Effector memory CD4-positive, alpha-beta T cell (primary cell): Measurements from ENCODE around the gene UBE2J1.
A peak's percentile ranks its signal among the peaks of the same experiment; 100 is the strongest.

Source experiments
- DNase-seq, 3 donors: peaks; one replicate each; pipeline ENCODE4 v3.0.0-alpha.2; 2020
- H3K27ac ChIP-seq: 2 replicates; pipeline ENCODE4 v1.7.0; 2013; ENCODE audit warnings: mild to moderate bottlenecking, low read length, moderate library complexity; ENCODE audit not compliant: insufficient read depth, poor library complexity, severe bottlenecking
- H3K27me3 ChIP-seq: replicated peaks from 2 replicates; pipeline ENCODE4 v1.7.0; 2013; ENCODE audit warnings: mild to moderate bottlenecking, low read length; ENCODE audit not compliant: insufficient read depth, control insufficient read depth, poor library complexity, severe bottlenecking
- H3K36me3 ChIP-seq: 2 replicates; pipeline ENCODE4 v1.7.0; 2013; ENCODE audit warnings: mild to moderate bottlenecking, low read length, moderate library complexity; ENCODE audit not compliant: control insufficient read depth, insufficient read depth
- H3K4me1 ChIP-seq: 2 replicates; pipeline ENCODE4 v1.7.0; 2013; ENCODE audit warnings: low read length, mild to moderate bottlenecking; ENCODE audit not compliant: control insufficient read depth, insufficient read depth, poor library complexity, severe bottlenecking
- H3K4me3 ChIP-seq: 2 replicates; pipeline ENCODE4 v1.7.0; 2013; ENCODE audit warnings: low read length, low read depth, mild to moderate bottlenecking; ENCODE audit not compliant: insufficient read depth, poor library complexity, severe bottlenecking
- H3K9me3 ChIP-seq: 2 replicates; pipeline ENCODE4 v1.7.0; 2013; ENCODE audit warnings: mild to moderate bottlenecking, low read length, moderate library complexity; ENCODE audit not compliant: control insufficient read depth

The UBE2J1 gene

DNA sequence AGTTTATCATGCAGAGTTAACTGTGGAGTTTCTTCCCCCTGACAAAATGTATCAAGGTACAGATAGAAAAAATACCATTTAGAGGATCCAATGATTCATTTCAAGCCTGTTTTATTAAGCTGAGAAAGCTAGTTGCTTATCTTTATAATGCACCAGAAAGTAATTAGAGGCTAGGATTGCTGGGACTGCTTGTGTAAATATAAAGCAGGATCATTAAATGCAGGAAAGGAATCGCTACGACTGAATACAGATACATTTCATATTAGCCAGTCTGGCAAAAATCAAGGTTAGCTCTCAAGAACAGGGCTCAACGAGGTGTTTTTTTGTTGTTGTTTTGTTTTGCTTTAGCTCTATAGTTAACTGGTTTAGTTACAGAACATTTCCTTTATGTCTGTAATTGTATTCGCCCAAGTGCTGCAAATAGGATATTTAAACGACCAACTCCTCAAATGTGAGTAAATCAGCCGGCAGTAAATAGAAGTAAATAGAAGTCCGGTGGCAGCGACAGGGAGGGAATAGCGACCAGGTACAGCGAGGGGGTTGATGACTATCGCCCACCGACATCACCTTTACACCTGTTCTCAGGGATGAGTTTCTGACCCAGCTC lies 748 bp downstream of the UBE2J1 start:
- H3K9me3 ChIP-seq, result no peaks in the 10 kb centered on the region
- H3K4me3 ChIP-seq, result peak overlapping the region; percentile 85
- no peaks in the 10 kb centered on the region for H3K36me3 ChIP-seq
- no peak for DNase-seq
- peak overlapping the region; percentile 86 for H3K27ac ChIP-seq
- peaks cover 18% of the 10 kb centered on the region for H3K4me1 ChIP-seq
- no peaks in the 10 kb centered on the region for H3K27me3 ChIP-seq

GRCh38 chr6:89350281-89350966 lies 2.1 kb downstream of the UBE2J1 start:
- Histone ChIP-seq H3K27ac (peak overlapping the region; percentile 86), H3K4me1 (peaks cover 18% of the 10 kb centered on the region), H3K4me3 (no peak overlapping the region)

GRCh38 chr6:89348372-89348771 lies 4.2 kb downstream of the UBE2J1 start:
- H3K27me3 ChIP-seq, result no peaks in the 10 kb centered on the region
- no peak overlapping the region for H3K4me3 ChIP-seq
- no peaks in the 10 kb centered on the region for H3K9me3 ChIP-seq
- no peak for DNase-seq
- H3K4me1 ChIP-seq, result peaks cover 14% of the 10 kb centered on the region
- peak overlapping the region; percentile 7 for H3K27ac ChIP-seq
- H3K36me3 ChIP-seq, result no peaks in the 10 kb centered on the region

More at GRCh38 chr6:89350281-89350966, 2.1 kb downstream of the UBE2J1 start:
- Histone ChIP-seq H3K9me3 (no peaks in the 10 kb centered on the region), H3K36me3 (no peaks in the 10 kb centered on the region), H3K27me3 (no peaks in the 10 kb centered on the region)
- no peak for DNase-seq

DNA sequence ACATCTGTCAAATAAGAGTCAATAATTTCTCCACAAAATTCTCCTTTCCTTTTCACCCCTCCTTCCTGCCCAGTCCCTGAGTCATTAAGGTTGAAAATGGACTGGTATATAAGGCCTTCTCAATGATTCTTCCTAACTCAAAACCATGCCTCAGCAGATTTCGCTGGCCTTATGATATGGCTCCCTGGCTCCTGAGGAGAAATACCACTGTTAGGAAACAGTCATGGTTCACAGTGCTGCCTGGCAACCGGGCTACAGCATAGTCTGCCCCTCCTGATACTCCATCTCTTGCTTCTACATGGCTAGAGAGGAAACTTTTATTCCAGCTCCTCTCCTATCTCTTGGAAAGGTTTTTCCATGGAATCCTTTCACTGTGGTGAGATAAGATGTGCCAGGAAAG lies 4.7 kb downstream of the UBE2J1 start:
- H3K4me3 ChIP-seq, result no peak overlapping the region

DNA sequence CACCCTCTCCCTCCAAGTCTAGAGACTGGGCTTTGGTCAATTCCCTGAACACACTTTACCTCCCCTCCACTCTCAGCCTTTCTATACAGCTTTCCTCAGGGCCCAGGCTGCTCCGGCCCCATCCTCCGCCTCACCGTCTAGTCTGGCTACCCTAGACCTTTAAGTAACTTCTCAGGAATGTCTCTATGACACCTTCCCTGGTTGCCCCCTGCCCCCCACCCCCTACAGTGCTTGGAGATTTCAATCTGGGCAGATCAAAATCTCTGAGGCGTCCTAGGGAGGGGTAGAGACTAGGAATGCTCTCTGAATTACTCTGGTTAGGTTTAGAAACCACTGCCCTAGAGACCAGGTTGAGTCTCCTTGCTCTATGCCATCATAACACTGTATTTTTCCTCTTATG lies 6.1 kb downstream of the UBE2J1 start:
- Histone ChIP-seq H3K4me3 (no peak overlapping the region), H3K9me3 (no peaks in the 10 kb centered on the region), H3K27ac (no peak overlapping the region), H3K36me3 (peaks cover 9% of the 10 kb centered on the region), H3K27me3 (no peaks in the 10 kb centered on the region), H3K4me1 (peaks cover 10% of the 10 kb centered on the region)
- no peak for DNase-seq

More for the DNA sequence above, 4.7 kb downstream of the UBE2J1 start:
- Histone ChIP-seq H3K36me3 (no peaks in the 10 kb centered on the region), H3K27ac (peak overlapping the region; percentile 7), H3K4me1 (peaks cover 12% of the 10 kb centered on the region), H3K9me3 (no peaks in the 10 kb centered on the region), H3K27me3 (no peaks in the 10 kb centered on the region)
- no peak for DNase-seq

DNA sequence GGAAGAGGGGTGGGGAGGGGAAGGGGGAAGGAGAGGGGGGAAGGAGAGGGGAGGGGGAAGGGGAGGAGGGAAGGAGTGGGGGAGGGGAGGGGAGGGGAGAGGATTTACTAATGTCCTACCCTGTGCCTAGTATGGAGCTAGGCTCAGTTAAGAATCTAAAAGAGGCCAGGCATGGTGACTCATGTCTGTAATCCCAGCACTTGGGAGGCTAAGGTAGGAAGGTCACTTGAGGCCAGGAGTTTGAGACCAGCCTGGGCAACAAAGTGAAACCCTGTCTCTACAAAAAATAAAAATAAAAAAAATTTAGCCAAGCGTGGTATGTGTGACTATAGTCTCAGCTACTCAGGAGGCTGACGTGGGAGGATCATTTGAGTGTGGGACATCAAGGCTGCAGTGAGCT lies 13.0 kb downstream of the UBE2J1 start:
- H3K4me1 ChIP-seq, result no peaks in the 10 kb centered on the region
- no peaks in the 10 kb centered on the region for H3K27me3 ChIP-seq
- no peak overlapping the region for H3K4me3 ChIP-seq
- no peak for DNase-seq
- H3K36me3 ChIP-seq, result peaks cover 40% of the 10 kb centered on the region
- no peak overlapping the region for H3K27ac ChIP-seq
- no peaks in the 10 kb centered on the region for H3K9me3 ChIP-seq

DNA sequence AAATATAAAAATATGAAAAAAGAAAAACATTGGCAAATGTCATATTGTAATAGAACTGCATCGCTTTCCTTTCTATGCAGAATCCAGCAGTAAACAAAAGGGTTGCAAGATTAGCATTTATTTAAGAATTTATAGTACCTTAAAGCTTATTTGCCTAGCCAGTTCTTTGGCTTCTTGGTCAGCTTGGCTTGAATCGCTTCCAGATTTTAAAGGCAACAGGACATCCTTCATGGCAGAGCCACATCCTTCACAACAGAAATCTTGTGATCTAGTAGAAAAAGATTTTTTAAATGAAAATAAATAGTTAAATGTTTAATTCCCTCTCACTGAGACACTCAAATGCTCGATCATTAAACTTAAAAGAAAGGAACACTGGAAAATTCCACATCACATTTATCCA lies 17.4 kb downstream of the UBE2J1 start:
- Histone ChIP-seq H3K27ac (no peak overlapping the region), H3K9me3 (no peaks in the 10 kb centered on the region), H3K4me1 (no peaks in the 10 kb centered on the region), H3K36me3 (peaks cover 40% of the 10 kb centered on the region), H3K27me3 (no peaks in the 10 kb centered on the region), H3K4me3 (no peak overlapping the region)
- no peak for DNase-seq

DNA sequence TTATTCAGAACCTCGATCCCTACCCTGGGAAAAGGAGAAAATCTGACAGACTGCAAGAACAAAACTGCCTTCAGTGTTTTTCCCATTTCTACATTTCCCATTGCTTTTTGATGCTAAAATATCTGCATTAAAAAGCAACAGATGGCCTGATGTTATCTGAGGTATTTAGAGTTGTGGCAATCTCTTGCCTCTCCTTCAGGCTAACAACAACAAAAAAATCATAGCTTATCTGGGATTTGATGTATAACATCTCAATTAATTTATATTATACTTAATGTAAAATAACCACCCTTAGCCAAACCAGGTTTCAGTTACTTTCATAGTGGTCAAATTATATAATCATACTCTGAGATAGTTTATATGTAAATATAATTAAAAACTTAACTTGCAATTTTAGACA lies 21.6 kb downstream of the UBE2J1 start:
- Histone ChIP-seq H3K36me3 (peaks cover 43% of the 10 kb centered on the region), H3K27ac (no peak overlapping the region), H3K4me3 (no peak overlapping the region), H3K9me3 (no peaks in the 10 kb centered on the region), H3K27me3 (no peaks in the 10 kb centered on the region), H3K4me1 (no peaks in the 10 kb centered on the region)
- no peak for DNase-seq

GRCh38 chr6:89328976-89329375 lies 23.5 kb downstream of the UBE2J1 start:
- H3K27ac ChIP-seq, result no peak overlapping the region
- DNase-seq, result no peak
- no peaks in the 10 kb centered on the region for H3K27me3 ChIP-seq
- H3K4me3 ChIP-seq, result no peak overlapping the region
- no peaks in the 10 kb centered on the region for H3K4me1 ChIP-seq
- H3K9me3 ChIP-seq, result no peaks in the 10 kb centered on the region
- peaks cover 34% of the 10 kb centered on the region for H3K36me3 ChIP-seq

- no peak overlapping the region for H3K27ac ChIP-seq
- H3K9me3 ChIP-seq, result no peaks in the 10 kb centered on the region
Measured at GRCh38 chr6:89324304-89324703, 28.2 kb downstream of the UBE2J1 start.

More at GRCh38 chr6:89324304-89324703, 28.2 kb downstream of the UBE2J1 start:
- no peak for DNase-seq
- no peak overlapping the region for H3K4me3 ChIP-seq
- H3K27me3 ChIP-seq, result no peaks in the 10 kb centered on the region
- H3K4me1 ChIP-seq, result no peaks in the 10 kb centered on the region
- peaks cover 15% of the 10 kb centered on the region for H3K36me3 ChIP-seq
